Measurements from ENCODE around the gene MIB1.

DNA sequence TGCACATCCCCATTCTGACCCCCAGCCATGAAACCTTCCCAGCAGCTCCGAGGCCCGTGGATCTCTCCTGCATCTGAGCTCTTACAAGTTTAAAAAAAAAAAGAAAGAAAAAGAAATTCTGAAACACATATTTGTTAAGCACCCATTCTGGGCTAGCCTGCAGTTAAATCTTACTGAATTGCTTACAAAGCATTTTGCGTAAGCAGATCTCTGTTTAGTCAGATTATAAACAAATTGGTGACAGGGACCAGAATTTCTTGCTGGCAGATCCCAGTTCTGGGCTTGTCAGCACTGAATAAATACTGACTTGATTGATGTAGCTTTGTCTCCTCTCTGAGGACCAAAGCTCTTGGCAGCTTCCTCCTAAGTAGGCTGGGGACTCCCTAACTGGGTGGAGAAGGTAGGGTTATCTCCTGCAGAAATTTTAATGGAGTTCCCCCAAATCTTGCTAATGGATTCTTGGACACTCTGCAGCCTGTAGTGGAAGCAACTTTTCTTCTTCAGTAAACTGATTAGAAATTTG is 160.9 kb downstream of the MIB1 start:
- TF ChIP-seq POLR2A (IDR thresholded peaks at IDR 0.05), result no peak
- TF ChIP-seq, protein P1, sequence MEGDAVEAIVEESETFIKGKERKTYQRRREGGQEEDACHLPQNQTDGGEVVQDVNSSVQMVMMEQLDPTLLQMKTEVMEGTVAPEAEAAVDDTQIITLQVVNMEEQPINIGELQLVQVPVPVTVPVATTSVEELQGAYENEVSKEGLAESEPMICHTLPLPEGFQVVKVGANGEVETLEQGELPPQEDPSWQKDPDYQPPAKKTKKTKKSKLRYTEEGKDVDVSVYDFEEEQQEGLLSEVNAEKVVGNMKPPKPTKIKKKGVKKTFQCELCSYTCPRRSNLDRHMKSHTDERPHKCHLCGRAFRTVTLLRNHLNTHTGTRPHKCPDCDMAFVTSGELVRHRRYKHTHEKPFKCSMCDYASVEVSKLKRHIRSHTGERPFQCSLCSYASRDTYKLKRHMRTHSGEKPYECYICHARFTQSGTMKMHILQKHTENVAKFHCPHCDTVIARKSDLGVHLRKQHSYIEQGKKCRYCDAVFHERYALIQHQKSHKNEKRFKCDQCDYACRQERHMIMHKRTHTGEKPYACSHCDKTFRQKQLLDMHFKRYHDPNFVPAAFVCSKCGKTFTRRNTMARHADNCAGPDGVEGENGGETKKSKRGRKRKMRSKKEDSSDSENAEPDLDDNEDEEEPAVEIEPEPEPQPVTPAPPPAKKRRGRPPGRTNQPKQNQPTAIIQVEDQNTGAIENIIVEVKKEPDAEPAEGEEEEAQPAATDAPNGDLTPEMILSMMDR (IDR thresholded peaks at IDR 0.05), result no peak
